GM12865 (cell line): Measurements from ENCODE around the gene AGPAT1.
A peak's percentile ranks its signal among the peaks of the same experiment; 100 is the strongest.

Experiments
- DNase-seq: peaks from one replicate; pipeline ENCODE4 v3.0.0; 2010; ENCODE audit warnings: low read depth
- H3K4me3 ChIP-seq: 2 replicates; pipeline ENCODE4 v1.5.1; 2011; ENCODE audit warnings: mild to moderate bottlenecking, low read depth, low read length, control low read depth
- TF ChIP-seq, protein P1 (sequence below): IDR thresholded peaks from 2 replicates; pipeline ENCODE4 v1.5.1; 2011; ENCODE audit warnings: low read length, control low read depth, low read depth, inconsistent platforms; ENCODE audit not compliant: insufficient read depth; ENCODE audit errors: missing control alignments

Gene AGPAT1

DNA sequence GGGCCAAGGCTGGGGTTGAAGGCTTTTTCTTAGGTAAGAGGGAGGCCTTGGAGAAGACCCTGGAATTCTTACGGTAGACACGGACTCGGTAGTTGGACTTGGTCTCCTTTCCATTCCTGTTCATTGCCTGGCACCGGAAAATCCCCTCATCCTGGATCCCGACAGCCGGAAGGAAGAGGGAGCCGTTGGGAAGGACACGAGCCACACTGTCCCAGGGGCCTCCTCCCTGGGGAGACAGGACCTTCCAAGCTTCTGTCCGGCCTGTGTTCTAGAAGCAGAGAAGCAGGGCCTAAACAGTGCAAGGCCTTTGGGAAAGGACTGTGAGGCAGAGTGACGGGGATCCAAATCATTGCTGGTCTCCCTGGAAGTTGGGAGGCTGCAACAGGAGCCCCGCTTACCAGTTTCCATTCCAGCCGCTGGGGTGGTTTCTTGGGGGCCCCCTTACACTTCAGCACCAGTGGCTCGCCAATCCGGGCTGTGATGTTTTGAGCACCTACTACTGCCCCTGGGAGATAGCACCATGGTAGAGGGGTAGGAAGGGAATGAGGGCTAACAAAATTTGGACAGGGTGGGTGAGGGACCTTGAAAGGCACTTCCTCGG, 7.7 kb upstream of the AGPAT1 start:
- TF ChIP-seq, protein P1, sequence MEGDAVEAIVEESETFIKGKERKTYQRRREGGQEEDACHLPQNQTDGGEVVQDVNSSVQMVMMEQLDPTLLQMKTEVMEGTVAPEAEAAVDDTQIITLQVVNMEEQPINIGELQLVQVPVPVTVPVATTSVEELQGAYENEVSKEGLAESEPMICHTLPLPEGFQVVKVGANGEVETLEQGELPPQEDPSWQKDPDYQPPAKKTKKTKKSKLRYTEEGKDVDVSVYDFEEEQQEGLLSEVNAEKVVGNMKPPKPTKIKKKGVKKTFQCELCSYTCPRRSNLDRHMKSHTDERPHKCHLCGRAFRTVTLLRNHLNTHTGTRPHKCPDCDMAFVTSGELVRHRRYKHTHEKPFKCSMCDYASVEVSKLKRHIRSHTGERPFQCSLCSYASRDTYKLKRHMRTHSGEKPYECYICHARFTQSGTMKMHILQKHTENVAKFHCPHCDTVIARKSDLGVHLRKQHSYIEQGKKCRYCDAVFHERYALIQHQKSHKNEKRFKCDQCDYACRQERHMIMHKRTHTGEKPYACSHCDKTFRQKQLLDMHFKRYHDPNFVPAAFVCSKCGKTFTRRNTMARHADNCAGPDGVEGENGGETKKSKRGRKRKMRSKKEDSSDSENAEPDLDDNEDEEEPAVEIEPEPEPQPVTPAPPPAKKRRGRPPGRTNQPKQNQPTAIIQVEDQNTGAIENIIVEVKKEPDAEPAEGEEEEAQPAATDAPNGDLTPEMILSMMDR, result no peak
- DNase-seq, result no peak

DNA sequence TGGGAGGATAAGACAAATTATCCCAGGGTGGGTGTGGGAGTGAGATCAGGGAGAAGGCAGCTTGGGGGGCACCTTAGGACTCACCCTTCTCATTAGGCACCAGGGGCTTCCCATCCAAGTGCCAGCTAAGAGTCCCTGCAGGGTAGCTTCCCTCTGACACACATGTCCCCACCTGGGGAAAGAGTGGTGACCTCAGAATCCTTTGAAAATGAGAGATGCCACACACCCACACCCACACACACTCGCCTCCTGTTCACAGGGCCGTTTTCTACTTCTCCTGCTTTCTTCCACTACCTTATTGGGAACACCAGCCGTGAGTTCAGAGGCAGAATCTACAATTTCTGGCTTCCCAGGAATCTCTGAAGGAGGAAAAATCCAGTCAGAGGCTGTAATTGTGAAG, 7.1 kb upstream of the AGPAT1 start:
- no peak overlapping the region for H3K4me3 ChIP-seq
- TF ChIP-seq, protein P1, result no peak
- DNase-seq, result no peak

More for the DNA sequence above, 7.7 kb upstream of the AGPAT1 start:
- H3K4me3 ChIP-seq, result no peak overlapping the region

DNA sequence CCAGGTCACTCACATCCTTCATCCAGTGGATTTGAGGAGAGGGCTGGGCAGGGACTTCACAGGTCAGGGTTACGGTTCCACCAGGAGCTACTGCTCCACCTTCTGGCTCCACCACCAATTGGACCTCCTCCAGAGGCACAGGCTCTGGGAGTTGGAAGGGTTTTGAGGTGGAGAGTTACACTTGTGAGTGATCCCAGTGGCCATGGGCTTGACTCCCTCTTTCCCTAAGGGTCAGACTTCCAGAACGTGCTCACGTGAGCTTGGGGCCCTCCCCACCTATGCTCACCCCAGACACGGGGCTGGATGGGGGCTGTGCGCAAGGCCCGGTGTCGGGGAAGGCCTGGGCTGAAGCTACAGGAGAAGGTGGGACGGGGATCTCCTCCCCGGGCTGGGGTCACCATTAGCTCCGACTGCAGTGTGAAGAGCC, 6.7 kb upstream of the AGPAT1 start:
- H3K4me3 ChIP-seq, result no peak overlapping the region
- TF ChIP-seq, protein P1, result no peak
- no peak for DNase-seq

DNA sequence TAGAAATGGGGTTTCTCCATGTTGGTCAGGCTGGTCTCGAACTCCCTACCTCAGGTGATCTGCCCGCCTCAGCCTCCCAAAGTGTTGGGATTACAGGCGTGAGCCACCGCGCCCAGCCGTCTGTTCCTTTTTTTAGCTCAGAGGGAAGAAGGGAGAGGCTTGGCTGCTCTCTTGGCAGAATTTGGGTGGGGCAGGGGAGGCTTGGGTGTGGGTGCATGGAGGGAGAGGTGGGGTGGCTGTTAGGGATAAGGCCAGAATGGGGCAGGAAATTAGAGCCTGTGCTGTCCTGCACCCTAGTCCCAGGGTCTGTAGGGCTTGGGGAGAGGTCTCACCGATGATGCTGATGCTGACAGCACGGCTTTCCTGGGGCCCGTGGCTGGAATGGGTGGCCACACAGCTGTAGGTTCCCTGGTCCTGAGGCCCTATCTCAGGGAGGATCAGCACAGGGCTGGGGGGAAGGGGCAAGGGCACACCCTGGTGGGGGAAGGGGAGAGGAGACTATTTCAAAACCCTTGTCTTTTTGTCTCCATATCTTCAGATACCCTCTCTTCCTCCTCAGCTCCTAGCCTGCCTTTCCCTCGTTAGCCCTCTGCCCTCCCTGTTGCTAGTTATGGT, 6.1 kb upstream of the AGPAT1 start:
- TF ChIP-seq, protein P1, result no peak
- DNase-seq, result no peak
- H3K4me3 ChIP-seq, result no peak overlapping the region

DNA sequence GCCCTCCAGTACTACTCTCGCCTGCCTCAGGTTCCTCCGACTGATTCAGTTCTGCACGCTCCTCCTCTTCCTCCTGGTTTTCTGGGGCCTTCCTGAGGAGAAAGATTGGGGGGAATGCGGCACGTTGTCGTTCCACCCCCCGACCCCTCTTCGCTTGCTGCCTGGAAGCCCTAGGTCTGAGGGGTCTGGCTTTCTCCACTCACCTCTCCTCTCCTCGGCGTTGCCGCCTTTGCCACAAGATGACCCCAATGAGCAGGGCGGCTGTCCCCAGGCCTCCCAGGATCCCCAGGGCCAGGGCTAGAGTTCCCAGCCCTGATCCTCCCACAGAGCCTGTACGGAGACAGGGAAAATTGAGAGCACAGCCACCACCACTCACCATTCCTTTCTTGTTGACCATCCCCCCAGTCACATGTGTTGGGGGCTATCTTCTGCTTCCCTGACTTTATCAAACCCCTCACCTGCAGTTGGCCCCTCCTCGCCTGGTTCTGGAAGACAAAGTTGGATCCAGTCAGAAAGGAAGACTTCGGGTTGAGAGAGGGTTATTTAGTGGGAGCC, 5.3 kb upstream of the AGPAT1 start:
- no peak for DNase-seq
- TF ChIP-seq, protein P1, result no peak

DNA sequence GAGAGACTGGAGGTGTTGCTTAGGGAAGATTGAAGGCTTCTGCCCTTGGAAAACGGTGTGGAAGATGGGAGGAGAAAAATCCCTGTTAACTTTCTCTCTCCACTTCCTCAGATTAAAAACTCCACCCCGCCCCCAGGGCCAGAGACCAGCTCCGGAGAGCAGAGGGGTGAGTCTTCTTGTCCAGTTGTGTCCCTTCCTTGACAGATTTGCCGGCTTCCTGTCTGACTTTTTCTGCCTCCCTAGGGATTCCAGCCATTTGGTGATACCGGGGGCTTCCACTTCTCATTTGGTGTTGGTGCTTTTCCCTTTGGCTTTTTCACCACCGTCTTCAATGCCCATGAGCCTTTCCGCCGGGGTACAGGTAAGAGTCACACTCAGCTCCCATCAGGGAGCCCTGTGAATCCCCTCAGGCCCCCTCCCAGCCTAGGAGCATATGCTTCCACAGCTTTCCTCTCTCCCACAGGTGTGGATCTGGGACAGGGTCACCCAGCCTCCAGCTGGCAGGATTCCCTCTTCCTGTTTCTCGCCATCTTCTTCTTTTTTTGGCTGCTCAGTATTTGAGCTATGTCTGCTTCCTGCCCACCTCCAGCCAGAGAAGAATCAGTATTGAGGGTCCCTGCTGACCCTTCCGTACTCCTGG, 4.0 kb upstream of the AGPAT1 start:
- TF ChIP-seq, protein P1, result no peak
- peak overlapping the region; percentile 92; the same call in 1 of the 2 replicates for H3K4me3 ChIP-seq
- no peak for DNase-seq

More for the DNA sequence above, 5.3 kb upstream of the AGPAT1 start:
- H3K4me3 ChIP-seq, result no peak overlapping the region
